Left ventricle myocardium superior (tissue), 1 donor: ENCODE data around the gene FAM184B. TPM values are rescaled to one million over a fixed set of nuclear protein-coding genes. Genes with fewer than 3 reads are reported as not detected.
A peak's percentile ranks its signal among the peaks of the same experiment; 100 is the strongest.

Experiments used
- ATAC-seq: fragments of 200-7000 bp; cut with Tn5 transposase; one replicate; pipeline ENCODE4 v1.9.1; 2020; ENCODE audit warnings: mild to moderate bottlenecking, moderate library complexity
- DNase-seq: peaks from one replicate; pipeline ENCODE4 v3.0.0-alpha.2; 2020
- intact Hi-C: fragments of 100-400 bp; cut with micrococcal nuclease; formaldehyde crosslinking; loops from one replicate; pipeline ENCODE4 v1.11.0; 2022
- total RNA-seq: library from RNA; stranded (reverse); fragmentation: NEBNext Ultra II Directional; extraction: Animal tissue kit (Norgen Biotek cat#: 25700); gene quantifications from one replicate; pipeline ENCODE4 v1.2.1, GENCODE V29; 2021
- donor health status: DM: no; HTN: yes; CAD: no; lungs with severe emphysema.

The FAM184B gene
- total RNA-seq, 1 donor from 2014 or later: not detected

DNA sequence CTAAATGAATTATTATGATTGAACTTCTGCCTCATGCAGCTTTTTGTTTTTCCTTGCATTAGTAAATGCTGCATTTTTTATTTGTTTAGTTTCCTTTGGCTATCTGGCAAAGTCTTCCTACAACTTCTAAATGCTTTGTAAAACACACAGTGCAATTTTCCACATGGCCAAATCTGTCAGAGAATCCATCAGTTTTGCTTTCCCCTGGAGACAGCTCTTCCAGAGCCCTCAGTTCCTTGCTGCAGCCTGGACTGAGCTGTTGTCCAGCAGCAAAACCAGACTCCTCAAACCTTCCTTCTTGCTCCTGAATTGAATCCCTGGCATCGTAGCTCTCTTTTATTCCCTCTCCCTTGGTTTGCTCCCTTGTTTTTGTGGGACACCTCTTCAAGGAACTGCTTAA lies 124.3 kb downstream of the FAM184B start:
- no peak for DNase-seq
- intact Hi-C loops: no loop called here
- ATAC-seq: no peak

- ATAC-seq: no peak
- intact Hi-C loops: no loop called here
- no peak for DNase-seq
Observed at GRCh38 chr4:17654701-17655100, 126.7 kb downstream of the FAM184B start.

GRCh38 chr4:17650406-17650805 lies 131.0 kb downstream of the FAM184B start:
- intact Hi-C loops: no loop called here
- DNase-seq (no peak), ATAC-seq (no peak)

DNA sequence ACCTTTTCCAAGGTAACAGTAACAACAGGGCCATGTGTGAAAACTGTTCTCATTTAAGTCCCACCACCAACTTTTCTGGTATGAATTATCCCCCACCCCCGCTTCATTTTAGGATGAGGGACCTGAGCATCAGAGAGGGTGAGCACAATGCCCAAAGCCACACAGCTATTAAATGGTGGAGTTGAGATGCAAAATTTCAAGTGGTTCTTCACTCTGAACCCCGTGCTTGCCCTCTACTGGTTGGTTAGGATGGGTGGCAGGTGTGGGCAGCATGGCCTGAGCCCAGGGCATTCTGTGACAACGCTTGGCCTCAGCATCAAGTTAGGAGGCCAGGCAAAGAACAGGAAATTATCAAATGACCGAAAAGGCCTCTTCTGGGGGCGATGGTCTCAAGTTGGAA lies 133.5 kb downstream of the FAM184B start:
- intact Hi-C loops: no loop called here
- DNase-seq (no peak), ATAC-seq (no peak)

DNA sequence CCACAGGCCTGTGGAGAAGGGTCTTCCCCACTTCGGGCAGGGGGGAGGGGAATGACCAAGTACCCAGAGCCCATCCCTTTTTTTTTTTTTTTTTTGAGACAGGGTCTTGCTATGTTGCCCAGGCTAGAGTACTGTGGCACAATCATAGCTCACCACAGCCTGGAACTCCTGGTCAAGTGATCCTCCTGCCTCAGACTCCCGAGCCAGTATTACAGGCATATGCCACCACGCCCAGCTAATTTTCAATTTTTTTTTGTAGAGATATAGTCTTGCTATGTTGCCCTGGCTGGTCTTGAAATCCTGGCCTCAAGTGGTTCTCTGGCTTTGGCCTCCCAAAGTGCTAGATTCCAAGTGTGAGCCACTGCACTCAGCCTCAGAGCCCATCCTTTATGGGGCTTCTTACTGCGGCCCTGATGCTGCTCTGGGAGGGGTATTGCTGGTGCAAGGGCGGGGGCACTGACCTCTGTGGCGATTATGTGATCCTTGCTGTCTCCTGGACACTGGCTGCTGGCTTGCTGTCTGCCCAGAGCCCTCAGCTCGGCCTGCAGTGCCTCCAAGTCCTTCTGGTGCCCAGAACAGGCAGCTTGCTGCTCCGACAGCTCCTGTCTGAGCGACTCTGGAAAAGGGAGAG lies 134.1 kb downstream of the FAM184B start:
- no peak for DNase-seq
- intact Hi-C loops: no loop called here

DNA sequence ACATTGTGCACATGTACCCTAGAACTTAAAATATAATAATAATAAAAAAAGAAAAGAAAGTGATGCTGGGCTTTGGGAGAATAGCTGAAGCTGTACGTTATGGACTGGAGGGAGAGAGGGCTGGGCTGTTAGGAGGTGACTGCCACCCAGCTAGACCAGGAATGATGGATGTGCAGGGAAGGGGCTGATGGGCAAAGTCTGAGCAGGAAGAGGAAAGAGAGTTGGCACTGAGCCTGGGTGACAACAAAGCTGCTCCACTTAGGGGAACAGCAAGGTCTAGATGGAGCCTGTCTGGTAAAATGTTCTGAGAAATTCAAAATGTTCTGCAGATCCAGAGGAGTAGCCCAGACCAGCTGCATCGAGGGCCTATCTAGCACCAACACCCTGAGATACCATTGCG lies 134.7 kb downstream of the FAM184B start:
- intact Hi-C loops: no loop called here
- DNase-seq: no peak
- ATAC-seq: no peak

More for the DNA sequence above, 134.1 kb downstream of the FAM184B start:
- no peak for ATAC-seq

- intact Hi-C loops: no loop called here
- ATAC-seq: no peak
- no peak for DNase-seq
Observed at GRCh38 chr4:17642398-17642783, 139.0 kb downstream of the FAM184B start.

- intact Hi-C loops: loop anchor here (5.0 kb wide), 1 partner anchor 92 kb away; no protein-coding TSS in a partner anchor
- DNase-seq: no peak
- ATAC-seq: no peak
Observed at GRCh38 chr4:17639136-17639535, 142.3 kb downstream of the FAM184B start.

DNA sequence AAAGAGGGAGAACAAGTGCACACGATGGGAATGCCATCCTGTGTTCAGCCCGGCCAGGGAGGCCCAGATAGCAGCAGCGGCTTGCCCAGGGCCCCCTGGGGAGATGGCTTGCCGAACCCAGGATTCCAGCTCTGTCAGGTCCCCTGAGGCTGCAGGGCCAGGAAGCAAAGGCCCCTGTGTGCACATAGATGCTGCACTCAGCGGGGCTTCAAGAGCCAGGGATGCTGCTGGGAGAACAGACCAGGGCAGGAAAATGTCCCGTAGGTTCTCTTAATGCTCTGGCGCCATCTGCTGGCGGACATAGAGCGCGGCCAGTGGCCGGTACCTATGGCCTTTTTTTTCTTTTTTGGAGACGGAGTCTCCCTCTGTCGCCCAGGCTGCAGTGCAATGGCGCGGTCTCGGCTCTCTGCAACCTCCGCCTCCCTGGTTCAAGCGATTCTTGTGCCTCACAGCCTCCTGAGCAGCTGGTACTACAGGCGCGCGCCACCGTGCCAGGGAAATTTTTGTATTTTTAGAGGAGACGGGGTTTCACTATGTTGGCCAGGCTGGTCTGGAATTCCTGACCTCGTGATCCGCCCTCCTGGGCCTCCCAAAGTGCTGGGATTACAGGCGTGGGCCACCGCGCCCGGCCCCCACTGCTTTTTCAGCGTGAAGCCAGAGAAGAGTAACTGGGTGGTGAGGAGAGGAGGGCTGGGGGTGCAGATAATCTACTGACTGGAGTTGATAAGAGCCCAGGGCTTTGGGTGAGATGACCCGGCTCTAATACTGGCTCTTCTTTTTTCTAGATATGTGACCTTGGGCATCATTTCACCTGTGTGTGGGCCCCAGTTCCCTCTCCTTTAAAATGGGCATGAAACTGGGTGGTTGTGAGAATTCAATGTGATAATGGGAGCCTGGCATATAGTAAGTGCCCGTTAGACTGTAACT lies 144.5 kb downstream of the FAM184B start:
- DNase-seq (peak; percentile 86), ATAC-seq (peak; percentile 90)
- intact Hi-C loops: loop anchor here (5.0 kb wide), 1 partner anchor 90 kb away; no protein-coding TSS in a partner anchor

GRCh38 chr4:17636341-17636695 lies 145.1 kb downstream of the FAM184B start:
- DNase-seq (no peak), ATAC-seq (peak; percentile 17)
- intact Hi-C loops: loop anchor here (5.0 kb wide), 1 partner anchor 89 kb away; no protein-coding TSS in a partner anchor

GRCh38 chr4:17635056-17635455 lies 146.4 kb downstream of the FAM184B start:
- ATAC-seq (no peak), DNase-seq (no peak)
- intact Hi-C loops: loop anchor here (5.0 kb wide), 1 partner anchor 88 kb away; no protein-coding TSS in a partner anchor

GRCh38 chr4:17633600-17633999 lies 147.8 kb downstream of the FAM184B start:
- no peak for ATAC-seq
- DNase-seq: no peak
- intact Hi-C loops: no loop called here

DNA sequence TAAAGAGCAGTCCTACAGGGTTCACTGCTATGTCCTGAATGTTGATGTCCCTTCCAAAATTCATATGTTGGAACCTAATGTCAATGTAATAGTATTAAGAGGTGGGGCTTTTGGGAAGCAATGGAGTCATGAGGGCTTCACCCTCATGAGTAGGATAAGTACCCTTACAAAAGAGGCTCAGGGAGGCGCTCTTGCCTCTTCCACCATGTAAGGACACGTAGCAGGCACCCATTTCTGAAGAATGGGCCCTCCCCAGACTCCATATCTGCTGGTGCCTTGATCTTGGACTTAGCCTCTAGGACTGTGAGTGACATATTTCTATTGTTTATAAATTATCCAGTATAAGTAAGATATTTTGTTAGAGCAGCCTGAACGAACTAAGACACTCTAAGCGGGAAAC lies 151.2 kb downstream of the FAM184B start:
- ATAC-seq: no peak
- no peak for DNase-seq
- intact Hi-C loops: no loop called here

DNA sequence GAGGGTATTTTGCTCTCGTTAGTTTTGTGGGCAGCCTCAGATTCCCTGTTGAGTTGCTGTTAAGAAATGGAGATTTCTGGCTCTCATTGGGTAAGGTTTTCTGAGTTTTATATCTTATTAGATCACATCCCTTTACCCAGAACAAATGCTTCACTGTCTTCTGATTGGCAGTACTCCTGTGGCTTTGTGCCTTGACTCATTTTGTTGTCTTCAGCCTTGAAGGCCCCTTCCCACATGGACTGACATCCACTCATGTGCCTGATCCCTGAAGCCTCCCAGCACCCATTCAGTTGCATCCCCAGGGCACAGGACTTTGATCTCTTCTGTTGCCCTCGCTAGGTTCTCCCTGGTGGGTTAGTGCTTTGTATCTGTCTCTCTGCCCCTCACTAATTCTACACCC lies 156.6 kb downstream of the FAM184B start:
- ATAC-seq (no peak), DNase-seq (no peak)
- intact Hi-C loops: no loop called here

DNA sequence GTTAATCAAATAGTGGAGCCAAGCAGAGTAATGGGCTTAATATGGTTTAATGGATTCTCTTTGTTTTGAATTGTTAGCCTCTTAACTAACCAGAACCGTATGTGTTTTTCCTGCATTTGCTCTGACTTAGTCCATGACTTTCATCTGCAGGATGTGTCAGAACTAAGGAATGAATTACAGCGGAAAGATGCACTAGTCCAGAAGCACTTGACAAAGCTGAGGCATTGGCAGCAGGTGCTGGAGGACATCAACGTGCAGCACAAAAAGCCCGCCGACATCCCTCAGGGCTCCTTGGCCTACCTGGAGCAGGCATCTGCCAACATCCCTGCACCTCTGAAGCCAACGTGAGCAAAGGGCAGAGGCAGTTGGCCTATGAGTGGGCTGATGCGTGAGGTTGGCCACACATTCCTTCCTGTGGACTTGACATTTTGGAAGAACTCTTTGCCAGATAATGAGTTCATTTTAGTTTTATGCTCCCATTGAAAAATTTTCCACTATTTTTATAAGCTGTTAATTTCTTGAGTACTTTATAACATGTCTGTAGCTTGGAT lies 157.9 kb downstream of the FAM184B start:
- DNase-seq: no peak
- ATAC-seq: no peak
- intact Hi-C loops: no loop called here

DNA sequence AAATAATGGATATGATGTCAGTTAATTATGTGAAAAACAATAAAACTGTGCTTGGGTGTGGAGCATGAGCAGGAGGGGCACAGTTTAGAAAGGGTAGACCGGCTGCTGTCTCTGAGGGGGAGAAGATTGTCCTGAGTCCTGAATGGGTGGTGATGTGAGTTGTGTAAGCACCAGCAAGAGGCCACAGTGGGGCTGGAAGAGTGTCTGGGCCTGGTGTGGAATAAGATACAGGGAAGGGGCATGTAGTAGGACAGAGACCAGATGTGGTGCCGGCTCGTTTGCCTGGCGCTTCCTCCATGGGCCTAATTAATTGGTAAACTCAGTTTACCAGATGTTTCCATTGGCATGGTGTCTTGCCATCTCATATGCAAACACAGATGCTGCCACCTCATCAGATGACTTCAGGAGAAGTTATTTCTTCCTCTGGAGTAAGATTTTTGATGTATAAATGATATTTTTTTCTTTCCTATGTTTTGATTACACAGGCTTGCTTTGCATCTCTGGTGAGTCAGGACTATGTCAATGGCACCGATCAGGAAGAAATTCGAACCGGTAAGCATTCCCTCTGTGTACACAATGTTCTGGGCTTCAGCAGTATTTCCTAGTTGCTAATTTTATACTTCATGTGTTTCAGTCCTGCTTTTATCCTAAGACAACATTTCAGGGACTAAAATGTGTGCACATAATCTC lies 161.9 kb downstream of the FAM184B start:
- DNase-seq: no peak
- intact Hi-C loops: no loop called here
- ATAC-seq: peak; percentile 57

DNA sequence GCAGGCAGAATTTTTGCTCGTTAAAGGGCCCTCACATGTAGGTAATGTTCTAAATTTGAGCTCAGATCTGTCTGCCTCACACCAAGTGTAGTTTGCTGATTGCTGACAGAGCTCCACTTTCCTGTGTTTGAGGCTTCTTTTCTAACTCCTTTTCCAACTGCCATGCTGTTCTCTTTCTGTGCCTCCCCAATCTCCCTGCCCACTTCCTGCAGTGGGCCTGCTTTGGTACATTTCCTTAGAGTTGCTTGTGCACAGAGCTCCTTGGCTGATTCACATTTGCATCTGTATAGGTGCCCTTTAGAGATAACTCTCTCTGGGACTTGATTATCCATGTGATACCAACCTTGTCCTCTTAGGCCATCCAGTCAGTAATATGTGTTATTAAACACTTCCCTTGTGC lies 162.5 kb downstream of the FAM184B start:
- intact Hi-C loops: no loop called here
- DNase-seq: no peak
- no peak for ATAC-seq

DNA sequence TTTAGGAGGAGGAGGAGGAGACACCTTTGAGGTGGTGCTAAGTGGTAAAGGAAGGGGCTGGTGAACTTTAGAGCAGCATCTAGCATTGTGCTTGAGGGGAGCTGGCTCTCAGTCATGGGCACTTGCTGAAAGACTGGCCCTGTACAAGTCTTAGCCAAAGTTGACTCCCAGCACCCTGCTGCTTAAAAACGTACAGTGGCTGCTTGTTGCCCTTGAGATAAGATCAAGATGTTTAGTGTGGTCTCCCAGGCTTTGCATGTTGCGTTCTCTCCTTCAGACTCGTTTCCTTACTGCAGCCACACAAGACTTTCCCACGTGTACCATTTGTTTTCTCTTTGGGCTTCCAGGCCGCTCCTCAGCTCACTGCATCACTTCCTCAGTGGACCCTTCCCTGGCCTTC lies 165.1 kb downstream of the FAM184B start:
- DNase-seq: no peak
- intact Hi-C loops: no loop called here
- ATAC-seq: no peak

- intact Hi-C loops: no loop called here
- peak; percentile 98 for DNase-seq
- peak; percentile 98 for ATAC-seq
Observed at GRCh38 chr4:17614416-17615299, 166.8 kb downstream of the FAM184B start, which contains the start of gene MED28. Gene MED28, plus strand, starts transcription at chr4:17614641. Its CDS starts 14 bp downstream, at chr4:17614655.
